ENCODE results near the gene ATP11A. TPM values are rescaled to one million over a fixed set of nuclear protein-coding genes. Genes with fewer than 3 reads are reported as not detected.

The ATP11A gene
- total and polyA plus RNA-seq, 10 donors, result 2.7 to 91.3 (median 59.1) TPM

DNA sequence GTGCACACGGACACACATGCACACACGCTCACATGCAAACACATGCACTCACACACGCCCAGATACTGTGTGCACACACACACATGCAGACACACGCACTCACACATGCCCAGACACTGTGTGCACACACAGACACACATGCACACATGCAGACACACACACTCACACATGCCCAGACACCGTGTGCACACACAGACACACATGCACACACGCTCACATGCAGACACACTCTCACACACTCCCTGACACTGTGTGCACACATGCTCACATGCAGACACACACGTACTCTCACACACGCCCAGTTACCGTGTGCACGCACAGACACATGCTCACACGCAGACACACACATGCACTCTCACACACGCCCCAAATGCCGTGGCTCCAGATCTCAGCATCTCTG lies 142.0 kb downstream of the ATP11A start:
- H3K36me3 ChIP-seq, result peaks cover 0 to 100% (median 76%) of the 10 kb centered on the region in 6 donors

DNA sequence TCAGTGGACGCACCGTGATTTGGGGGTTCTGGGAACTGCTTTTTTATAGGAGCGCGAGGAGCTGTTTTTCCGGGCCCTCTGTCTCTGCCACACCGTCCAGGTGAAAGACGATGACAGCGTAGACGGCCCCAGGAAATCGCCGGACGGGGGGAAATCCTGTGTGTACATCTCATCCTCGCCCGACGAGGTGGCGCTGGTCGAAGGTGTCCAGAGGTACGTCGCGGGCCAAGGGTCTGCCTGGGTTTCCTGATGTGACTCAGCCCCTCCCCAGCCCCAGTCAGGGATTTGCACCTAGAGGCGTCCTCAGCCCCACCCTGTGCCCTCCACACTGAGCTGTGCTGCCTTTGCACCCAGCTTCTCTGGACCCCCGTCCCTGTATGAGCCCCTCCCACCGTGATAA lies 143.0 kb downstream of the ATP11A start:
- intact Hi-C loops (cut with DNase I; ENCODE audit: low total_unique reads), result no loop called here
- Histone ChIP-seq H3K27ac (no peak overlapping the region), H3K4me1 (no peaks in the 10 kb centered on the region), H3K9me3 (no peaks in the 10 kb centered on the region), H3K36me3 (peaks cover 0 to 100% (median 73%) of the 10 kb centered on the region in 6 donors), H3K27me3 (replicated peaks in 1 of 7) (no peaks in the 10 kb centered on the region), H3K4me3 (no peak overlapping the region)
- no peak for DNase-seq
- no peak for TF ChIP-seq POLR2A (IDR thresholded peaks at IDR 0.05)
- TF ChIP-seq, protein P1, sequence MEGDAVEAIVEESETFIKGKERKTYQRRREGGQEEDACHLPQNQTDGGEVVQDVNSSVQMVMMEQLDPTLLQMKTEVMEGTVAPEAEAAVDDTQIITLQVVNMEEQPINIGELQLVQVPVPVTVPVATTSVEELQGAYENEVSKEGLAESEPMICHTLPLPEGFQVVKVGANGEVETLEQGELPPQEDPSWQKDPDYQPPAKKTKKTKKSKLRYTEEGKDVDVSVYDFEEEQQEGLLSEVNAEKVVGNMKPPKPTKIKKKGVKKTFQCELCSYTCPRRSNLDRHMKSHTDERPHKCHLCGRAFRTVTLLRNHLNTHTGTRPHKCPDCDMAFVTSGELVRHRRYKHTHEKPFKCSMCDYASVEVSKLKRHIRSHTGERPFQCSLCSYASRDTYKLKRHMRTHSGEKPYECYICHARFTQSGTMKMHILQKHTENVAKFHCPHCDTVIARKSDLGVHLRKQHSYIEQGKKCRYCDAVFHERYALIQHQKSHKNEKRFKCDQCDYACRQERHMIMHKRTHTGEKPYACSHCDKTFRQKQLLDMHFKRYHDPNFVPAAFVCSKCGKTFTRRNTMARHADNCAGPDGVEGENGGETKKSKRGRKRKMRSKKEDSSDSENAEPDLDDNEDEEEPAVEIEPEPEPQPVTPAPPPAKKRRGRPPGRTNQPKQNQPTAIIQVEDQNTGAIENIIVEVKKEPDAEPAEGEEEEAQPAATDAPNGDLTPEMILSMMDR (IDR thresholded peaks at IDR 0.05 in 8 of 11, conservative IDR thresholded peaks at IDR 0.05 in 3 of 11), result no peak
- TF ChIP-seq POLR2AphosphoS5 (IDR thresholded peaks at IDR 0.05), result no peak
- WGBS, 5 donors, result 95 to 99% (median 96%) methylated on average over 23 of the region's 23 CpGs

More for the DNA sequence above, 142.0 kb downstream of the ATP11A start:
- no peak overlapping the region for H3K4me3 ChIP-seq
- 87 to 98% (median 92%) methylated on average over 12 to 13 of the region's 13 CpGs for WGBS, 5 donors
- H3K27me3 ChIP-seq (replicated peaks in 1 of 7), result no peaks in the 10 kb centered on the region
- DNase-seq, result no peak
- H3K4me1 ChIP-seq, result no peaks in the 10 kb centered on the region
- no peak overlapping the region for H3K27ac ChIP-seq
- intact Hi-C loops (cut with DNase I; ENCODE audit: low total_unique reads), result no loop called here
- no peaks in the 10 kb centered on the region for H3K9me3 ChIP-seq
- TF ChIP-seq, protein P1 (IDR thresholded peaks at IDR 0.05 in 8 of 11, conservative IDR thresholded peaks at IDR 0.05 in 3 of 11), result no peak
- no peak for TF ChIP-seq POLR2A (IDR thresholded peaks at IDR 0.05)
- TF ChIP-seq POLR2AphosphoS5 (IDR thresholded peaks at IDR 0.05), result no peak

DNA sequence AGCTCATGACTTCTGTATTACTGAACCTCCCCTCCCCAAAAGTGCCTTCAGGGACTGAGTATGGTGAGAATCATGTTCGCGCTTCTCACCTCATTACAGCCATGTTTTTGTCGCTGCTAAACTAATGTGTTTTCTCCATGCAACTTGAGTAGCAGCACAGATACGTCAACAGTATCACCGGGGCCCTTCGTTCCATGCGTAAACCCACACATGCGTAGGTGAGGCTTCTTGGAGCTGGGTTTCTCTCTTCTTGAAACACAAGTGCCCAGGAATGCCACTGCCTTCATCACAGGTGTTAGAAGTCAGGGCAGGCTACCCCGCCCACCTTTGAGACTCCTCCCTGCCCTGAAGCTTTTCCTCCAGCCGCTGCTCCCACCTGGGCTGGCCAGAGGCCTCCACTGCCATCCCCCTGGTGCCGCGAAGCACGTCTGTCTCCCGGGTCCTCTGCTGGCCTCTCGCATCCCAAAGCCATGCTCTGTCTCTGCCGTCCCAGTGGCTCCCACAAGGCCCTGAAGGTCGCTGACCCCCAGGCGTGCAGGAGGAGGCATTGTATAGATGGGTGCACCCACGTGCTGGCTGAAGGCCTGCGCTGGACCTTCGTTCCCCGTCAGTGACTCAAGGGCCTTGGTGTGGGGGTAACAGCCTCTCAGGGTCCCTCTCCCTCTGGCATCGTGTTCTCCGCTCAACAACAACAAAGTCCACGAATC lies 143.9 kb downstream of the ATP11A start:
- TF ChIP-seq, protein P1 (IDR thresholded peaks at IDR 0.05 in 8 of 11, conservative IDR thresholded peaks at IDR 0.05 in 3 of 11), result no peak
- peak in 1 of 3 donors; percentile 27 for TF ChIP-seq POLR2AphosphoS5 (IDR thresholded peaks at IDR 0.05)
- no peaks in the 10 kb centered on the region for H3K9me3 ChIP-seq
- WGBS, 5 donors, result 93 to 98% (median 96%) methylated on average over 25 of the region's 25 CpGs
- no peak overlapping the region for H3K4me3 ChIP-seq
- no peak for DNase-seq
- H3K36me3 ChIP-seq, result peaks cover 0 to 100% (median 80%) of the 10 kb centered on the region in 6 donors
- no peaks in the 10 kb centered on the region for H3K4me1 ChIP-seq
- H3K27me3 ChIP-seq (replicated peaks in 1 of 7), result no peaks in the 10 kb centered on the region
- intact Hi-C loops (cut with DNase I; ENCODE audit: low total_unique reads), result no loop called here
- H3K27ac ChIP-seq, result no peak overlapping the region

DNA sequence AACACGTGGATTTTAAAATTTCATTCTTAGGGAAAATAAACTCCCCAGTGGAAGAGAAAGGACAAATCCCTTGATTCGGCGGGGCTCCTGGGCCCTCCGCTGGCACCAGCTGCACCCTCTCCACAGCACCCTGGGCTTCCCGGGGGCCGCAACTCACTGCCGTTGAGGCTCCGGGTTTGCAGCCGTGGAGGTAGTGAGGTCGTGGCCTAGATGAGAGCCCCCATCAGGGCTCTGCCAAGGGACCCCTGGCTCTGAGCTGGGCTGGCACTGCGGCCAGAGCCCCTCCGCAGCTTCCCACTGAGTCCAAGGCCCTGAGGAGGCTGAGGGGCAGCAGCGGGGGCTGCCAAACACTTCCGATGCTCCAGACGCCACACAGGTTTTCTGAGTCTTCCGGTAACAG lies 145.5 kb downstream of the ATP11A start:
- peaks cover 0 to 98% (median 77%) of the 10 kb centered on the region in 6 donors for H3K36me3 ChIP-seq
- 88 to 94% (median 92%) methylated on average over 14 to 16 of the region's 16 CpGs for WGBS, 5 donors
- H3K27me3 ChIP-seq (replicated peaks in 1 of 7), result no peaks in the 10 kb centered on the region
- no peak overlapping the region for H3K27ac ChIP-seq
- DNase-seq, result no peak
- no peaks in the 10 kb centered on the region for H3K9me3 ChIP-seq
- H3K4me1 ChIP-seq, result no peaks in the 10 kb centered on the region
- H3K4me3 ChIP-seq, result no peak overlapping the region
- TF ChIP-seq POLR2A (IDR thresholded peaks at IDR 0.05) (no peak), POLR2AphosphoS5 (IDR thresholded peaks at IDR 0.05) (no peak)
- intact Hi-C loops (cut with DNase I; ENCODE audit: low total_unique reads), result no loop called here
